Neural progenitor cell (in vitro differentiated cells): Measurements from ENCODE around the gene SCYGR5.

Source experiments
- CTCF ChIP-seq: fragments of 200-600 bp; sonication (generic); IDR thresholded peaks from 2 replicates; pipeline ENCODE4 v1.5.1; 2017; ENCODE audit warnings: antibody characterized with exemption, mild to moderate bottlenecking
- EZH2 ChIP-seq: fragments of 200-600 bp; sonication (generic); IDR thresholded peaks from 2 replicates; pipeline ENCODE4 v1.6.1; 2017; ENCODE audit warnings: antibody characterized with exemption, mild to moderate bottlenecking, moderate library complexity

DNA sequence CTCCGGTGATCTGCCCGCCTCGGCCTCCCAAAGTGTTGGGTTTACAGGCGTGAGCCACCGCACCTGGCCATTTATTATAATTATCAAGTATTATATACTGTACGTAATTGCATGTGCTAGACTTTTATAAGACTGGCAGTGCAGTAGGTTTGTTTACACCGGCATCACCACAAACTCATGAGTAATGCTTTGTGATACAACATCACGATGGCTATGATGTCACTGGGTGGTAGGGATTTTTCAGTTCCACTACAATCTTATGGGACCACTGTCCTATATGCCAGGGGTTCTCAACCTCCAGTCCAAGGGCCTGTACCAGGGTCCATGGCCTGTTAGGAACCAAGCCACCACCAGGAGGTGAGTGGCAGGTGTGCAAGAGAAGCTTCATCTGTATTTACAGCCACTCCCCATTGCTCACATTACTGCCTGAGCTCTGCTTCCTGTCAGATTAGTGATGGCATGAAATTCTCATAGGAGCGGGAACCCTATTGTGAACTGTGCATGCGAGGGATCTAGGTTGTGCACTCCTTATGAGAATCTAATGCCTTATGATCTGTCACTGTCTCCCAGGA is 39.9 kb upstream of the SCYGR5 start:
- no peak for TF ChIP-seq CTCF
- no peak for TF ChIP-seq EZH2
